ENCODE measurements around the gene SCN5A. TPM values are rescaled to one million over a fixed set of nuclear protein-coding genes. Genes with fewer than 3 reads are reported as not detected.

The SCN5A gene
- total and polyA plus RNA-seq, 2 of the 4 experiments (the other 2 are of a cell fraction) = 1.9 to 2.0 TPM

DNA sequence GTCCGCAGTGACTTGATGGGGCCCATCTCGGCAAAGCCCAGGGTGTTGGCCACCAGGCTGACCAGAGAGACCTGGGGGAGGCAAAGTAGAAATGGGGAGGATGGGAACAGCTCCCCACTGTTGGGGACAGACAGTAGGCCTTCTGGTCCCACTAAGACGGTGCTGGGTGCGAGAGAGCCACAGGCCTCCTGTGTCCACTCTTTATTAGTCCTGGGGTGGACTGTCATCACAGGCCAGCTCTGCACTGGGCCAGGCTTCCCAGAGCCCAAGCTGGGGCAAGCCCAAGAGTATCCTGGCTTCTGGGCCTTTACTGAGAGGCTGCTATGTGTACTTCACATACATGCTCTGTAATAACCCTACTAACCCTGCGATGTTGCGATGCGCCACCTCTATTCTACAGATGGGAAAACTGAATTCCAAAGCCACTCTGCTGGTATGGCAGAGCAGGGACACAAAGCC is 87.0 kb downstream of the SCN5A start:
- no peaks in the 10 kb centered on the region for H3K36me3 ChIP-seq (ENCODE audit: control insufficient read depth, insufficient read depth, low read length)
- no peaks in the 10 kb centered on the region for H3K4me1 ChIP-seq (ENCODE audit: control insufficient read depth, insufficient read depth, low read length)
- no peak overlapping the region for H3K4me3 ChIP-seq (ENCODE audit: insufficient read depth, low read depth, low read length)
- ATAC-seq (ENCODE audit: low read depth) (no peak), DNase-seq (no peak)
- in situ Hi-C loops (cut with MboI; ENCODE audit: low sequenced_read_pairs) (no loop called here), intact Hi-C loops (cut with micrococcal nuclease) (no loop called here), dilution Hi-C loops (cut with HindIII; ENCODE audit: low sequenced_read_pairs, unreplicated experiment) (no loop called here)
- H2BK5ac ChIP-seq (ENCODE audit: low read depth, low read length, poor library complexity, severe bottlenecking) = no peak overlapping the region
- H2BK15ac ChIP-seq (ENCODE audit: low read depth, low read length) = no peak overlapping the region
- H3K9ac ChIP-seq (ENCODE audit: low read depth, low read length) = no peak overlapping the region
- H3K79me1 ChIP-seq (ENCODE audit: low read depth in 1 of 2, low read length in 2 of 2) = no peaks in the 10 kb centered on the region
- H3K56ac ChIP-seq (ENCODE audit: extremely low read depth, insufficient read depth, low read length) = no peak overlapping the region
- H4K5ac ChIP-seq (ENCODE audit: low read depth, low read length) = no peak overlapping the region
- TF ChIP-seq MXI1 (IDR thresholded peaks at IDR 0.05; ENCODE audit: borderline replicate concordance, low read depth, low read length) = no peak
- no peak for TF ChIP-seq NFE2L2 (IDR thresholded peaks at IDR 0.05; ENCODE audit: low read depth, low read length)
- no peak for TF ChIP-seq SMC3 (IDR thresholded peaks at IDR 0.05; ENCODE audit: low read depth, low read length)
- TF ChIP-seq, protein P1, sequence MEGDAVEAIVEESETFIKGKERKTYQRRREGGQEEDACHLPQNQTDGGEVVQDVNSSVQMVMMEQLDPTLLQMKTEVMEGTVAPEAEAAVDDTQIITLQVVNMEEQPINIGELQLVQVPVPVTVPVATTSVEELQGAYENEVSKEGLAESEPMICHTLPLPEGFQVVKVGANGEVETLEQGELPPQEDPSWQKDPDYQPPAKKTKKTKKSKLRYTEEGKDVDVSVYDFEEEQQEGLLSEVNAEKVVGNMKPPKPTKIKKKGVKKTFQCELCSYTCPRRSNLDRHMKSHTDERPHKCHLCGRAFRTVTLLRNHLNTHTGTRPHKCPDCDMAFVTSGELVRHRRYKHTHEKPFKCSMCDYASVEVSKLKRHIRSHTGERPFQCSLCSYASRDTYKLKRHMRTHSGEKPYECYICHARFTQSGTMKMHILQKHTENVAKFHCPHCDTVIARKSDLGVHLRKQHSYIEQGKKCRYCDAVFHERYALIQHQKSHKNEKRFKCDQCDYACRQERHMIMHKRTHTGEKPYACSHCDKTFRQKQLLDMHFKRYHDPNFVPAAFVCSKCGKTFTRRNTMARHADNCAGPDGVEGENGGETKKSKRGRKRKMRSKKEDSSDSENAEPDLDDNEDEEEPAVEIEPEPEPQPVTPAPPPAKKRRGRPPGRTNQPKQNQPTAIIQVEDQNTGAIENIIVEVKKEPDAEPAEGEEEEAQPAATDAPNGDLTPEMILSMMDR (conservative IDR thresholded peaks at IDR 0.05; ENCODE audit: low read depth, low read length) = no peak
- no peak for TF ChIP-seq RAD21 (IDR thresholded peaks at IDR 0.05; ENCODE audit: low read length)
- no peak for TF ChIP-seq BHLHE40 (IDR thresholded peaks at IDR 0.05; ENCODE audit: low read depth, low read length)
- H3K27ac ChIP-seq (ENCODE audit: insufficient read depth, low read length) = no peak overlapping the region
- WGBS, 2 experiments (ENCODE audit: extremely low coverage in 2 of 2, insufficient read length in 1 of 2) = 100% methylated on average over 4 of the region's 7 CpGs; no CpG with 5 or more reads in 1 of the 2 experiments
- H3K9me3 ChIP-seq (ENCODE audit: control insufficient read depth, insufficient read depth, low read length) = no peaks in the 10 kb centered on the region
- no peak overlapping the region for H2AFZ ChIP-seq (replicated peaks; ENCODE audit: low read length, poor library complexity)
- H4K91ac ChIP-seq (ENCODE audit: insufficient read depth, low read depth, low read length) = no peak overlapping the region
- H4K8ac ChIP-seq (ENCODE audit: low read depth in 2 of 2, low read length in 2 of 2) = no peak overlapping the region
- no peak overlapping the region for H3K4ac ChIP-seq (ENCODE audit: low read depth, low read length)
- H4K20me1 ChIP-seq (ENCODE audit: insufficient read depth, low read length) = no peaks in the 10 kb centered on the region
- no peak overlapping the region for H3K23ac ChIP-seq (ENCODE audit: low read depth, low read length)
- ChIA-PET POLR2A (ENCODE audit: unreplicated experiment) (no interaction called here), CTCF (no interaction called here)
- H2AK9ac ChIP-seq (replicated peaks; ENCODE audit: low read depth, low read length, poor library complexity) = no peak overlapping the region
- no peak overlapping the region for H2BK20ac ChIP-seq (ENCODE audit: low read depth, low read length)
- H3K18ac ChIP-seq (ENCODE audit: low read depth, low read length) = no peak overlapping the region
- H3K14ac ChIP-seq (replicated peaks; ENCODE audit: low read depth, low read length) = no peak overlapping the region
- no TSS peak for BruUV-seq (replicated peaks)
- H3K4me2 ChIP-seq (ENCODE audit: low read depth, low read length) = no peak overlapping the region
- no peaks in the 10 kb centered on the region for H3K9me1 ChIP-seq (ENCODE audit: insufficient read depth, low read length)
- H3K27me3 ChIP-seq (ENCODE audit: control insufficient read depth, insufficient read depth, low read length) = no peaks in the 10 kb centered on the region
- H2BK120ac ChIP-seq (ENCODE audit: low read depth, low read length) = no peak overlapping the region
- no peak overlapping the region for H2AK5ac ChIP-seq (ENCODE audit: low read depth, low read length)

Measured in IMR-90 (cell line).